HL-60/S4 treated with phorbol 12-myristate 13-acetate at 8.2 ng/mL for 4 days and 3 days (cell line): Measurements from ENCODE around the gene PRUNE2.

ENCODE experiments used
- in situ Hi-C: fragments of 300-500 bp; cut with MboI; formaldehyde crosslinking; loops from 2 replicates; pipeline ENCODE4 v1.15.0; 2022; ENCODE audit warnings: low sequenced_read_pairs

PRUNE2 gene

DNA sequence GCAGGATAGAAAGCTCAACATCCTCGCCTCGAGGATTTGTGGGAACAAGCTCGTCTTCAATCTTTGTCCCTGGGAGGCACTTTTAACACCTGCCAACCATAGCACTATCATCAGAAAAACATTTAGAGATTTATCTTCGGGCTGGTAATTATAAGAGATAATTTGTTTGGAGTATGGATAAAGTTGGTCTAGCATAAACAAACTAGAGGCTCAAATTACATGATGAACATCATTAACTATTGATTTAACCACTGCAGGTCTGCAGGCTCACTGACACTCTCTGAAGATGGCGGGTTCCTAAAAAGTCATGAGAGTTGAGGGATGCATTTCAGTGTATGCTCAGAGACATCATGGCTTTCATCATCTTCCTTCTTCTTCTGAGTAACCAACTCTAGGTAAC, 167.5 kb downstream of the PRUNE2 start:
- in situ Hi-C loops = no loop called here

GRCh38 chr9:76737154-76737902, 168.6 kb downstream of the PRUNE2 start:
- in situ Hi-C loops = no loop called here

GRCh38 chr9:76734716-76735115, 171.2 kb downstream of the PRUNE2 start:
- in situ Hi-C loops = no loop called here

DNA sequence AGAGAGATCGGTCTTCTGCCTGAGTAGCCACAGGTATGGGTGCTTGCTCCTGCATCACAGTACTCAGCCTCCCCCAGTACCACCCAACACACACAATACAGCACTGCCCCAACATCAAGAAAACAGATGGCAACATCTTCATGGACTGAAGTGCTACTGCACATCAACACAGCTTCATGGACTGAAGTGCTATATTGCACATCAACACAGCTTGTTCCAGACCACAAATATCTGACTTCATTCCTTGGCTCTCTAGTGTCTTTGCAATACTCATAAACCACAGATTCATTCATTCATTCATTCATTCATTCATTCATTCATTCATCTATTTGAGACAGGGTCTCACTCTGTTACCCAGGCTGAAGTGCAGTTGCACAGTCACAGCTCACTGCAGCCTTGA, 172.8 kb downstream of the PRUNE2 start:
- in situ Hi-C loops = no loop called here

GRCh38 chr9:76732341-76732958, 173.5 kb downstream of the PRUNE2 start:
- in situ Hi-C loops = no loop called here

DNA sequence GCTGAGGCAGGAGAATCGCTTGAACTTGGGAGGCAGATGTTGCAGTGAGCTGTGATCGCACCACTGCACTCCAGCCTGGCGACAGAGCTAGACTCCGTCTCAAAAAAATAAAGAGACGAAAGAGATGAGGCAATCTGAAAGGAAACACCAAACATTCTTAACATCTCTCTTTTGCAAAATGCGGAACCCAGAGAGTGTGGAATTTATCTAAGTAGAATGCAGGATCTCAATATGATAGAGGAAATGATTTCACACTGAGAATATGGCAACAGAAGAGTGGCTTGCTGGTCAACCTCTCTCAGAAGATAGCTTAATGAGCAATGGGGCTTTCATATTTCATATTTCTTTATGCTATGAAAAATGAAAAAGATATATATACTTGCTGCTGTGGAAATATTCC, 175.1 kb downstream of the PRUNE2 start:
- in situ Hi-C loops = no loop called here

- in situ Hi-C loops = no loop called here
These were observed 175.8 kb downstream of the PRUNE2 start for GRCh38 chr9:76729980-76730737.

DNA sequence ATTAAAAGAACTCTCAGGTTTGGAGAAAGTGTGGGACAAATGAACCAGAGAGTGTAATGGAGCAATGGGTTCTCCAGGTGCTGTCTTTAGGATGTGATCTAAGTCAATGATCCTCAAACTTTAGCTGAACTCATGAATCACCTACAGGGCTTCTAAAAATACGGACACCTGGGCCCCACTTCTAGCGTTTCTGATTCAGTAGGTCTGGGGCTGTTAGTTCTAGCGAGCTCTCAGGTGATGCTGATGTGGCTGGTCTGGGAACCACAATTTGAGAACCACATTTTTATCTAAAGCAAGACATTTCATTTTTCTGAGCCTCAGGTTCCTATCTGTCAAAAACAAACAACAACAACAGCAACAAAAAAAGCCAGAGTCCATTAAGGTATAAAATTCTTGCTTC, 176.8 kb downstream of the PRUNE2 start:
- in situ Hi-C loops = no loop called here

DNA sequence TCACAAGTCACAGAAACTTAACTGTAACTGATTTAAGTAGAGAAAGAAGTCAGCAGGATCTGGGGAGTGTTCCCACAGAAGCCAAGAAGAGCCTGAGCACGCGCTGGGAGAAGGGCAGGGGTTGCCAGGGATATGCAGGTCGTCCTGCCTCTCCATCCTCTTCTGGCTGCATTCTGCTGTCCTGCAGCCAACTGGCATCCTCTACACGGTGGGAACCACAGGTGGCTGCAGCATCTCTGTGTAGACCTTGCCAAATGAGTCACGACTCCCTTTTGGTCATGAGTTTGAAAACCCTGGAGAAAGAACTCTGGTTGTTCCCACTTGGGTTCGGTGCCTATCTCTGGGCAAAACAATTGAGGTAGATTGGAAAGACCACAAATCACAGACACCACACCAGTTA, 180.0 kb downstream of the PRUNE2 start:
- in situ Hi-C loops = no loop called here

DNA sequence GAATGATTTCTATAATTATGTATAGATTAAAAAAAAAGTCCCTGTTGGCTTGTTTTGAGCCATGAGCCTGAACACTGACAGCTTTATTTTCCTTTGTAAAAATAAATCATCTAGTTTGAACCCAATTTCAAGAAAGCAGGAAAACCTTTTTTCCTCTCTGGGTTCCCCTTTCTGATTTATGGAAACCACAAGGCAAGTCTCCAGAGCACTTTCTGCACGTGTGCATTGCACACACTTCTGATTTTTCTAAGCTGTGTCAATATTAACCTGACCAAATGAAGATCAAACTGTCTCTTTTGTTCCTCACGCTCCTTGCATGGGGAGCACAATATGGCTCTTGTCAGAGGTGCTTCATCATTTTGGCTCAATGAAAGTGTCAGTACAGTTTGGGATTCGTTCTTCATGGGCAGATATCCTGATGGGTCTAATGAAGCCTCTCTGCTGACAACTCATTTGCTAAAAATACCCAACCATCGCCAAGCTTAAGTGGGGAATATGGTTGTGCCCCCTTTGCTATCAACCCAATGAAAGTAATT, 180.8 kb downstream of the PRUNE2 start:
- in situ Hi-C loops = no loop called here

DNA sequence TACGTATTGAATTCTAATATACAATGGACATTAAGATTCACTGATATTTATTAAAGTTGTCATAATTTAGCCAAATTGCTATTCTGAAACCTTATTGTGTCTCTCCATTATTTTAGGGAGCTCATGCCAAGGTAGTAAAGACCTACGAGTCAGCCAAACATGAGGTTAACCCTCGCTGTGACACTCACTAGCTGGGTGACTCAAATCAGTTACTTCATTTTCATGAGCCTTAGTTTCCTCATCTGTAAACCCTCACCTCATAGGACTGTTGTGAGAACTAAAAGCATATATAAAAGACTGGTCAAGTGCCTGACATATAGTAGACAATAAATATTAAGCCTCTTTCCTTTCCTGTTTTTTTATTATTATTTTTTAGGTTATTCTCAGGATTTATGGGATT, 185.7 kb downstream of the PRUNE2 start:
- in situ Hi-C loops = loop anchor here (25.0 kb wide), 1 partner anchor 283 kb away; no protein-coding TSS in a partner anchor

DNA sequence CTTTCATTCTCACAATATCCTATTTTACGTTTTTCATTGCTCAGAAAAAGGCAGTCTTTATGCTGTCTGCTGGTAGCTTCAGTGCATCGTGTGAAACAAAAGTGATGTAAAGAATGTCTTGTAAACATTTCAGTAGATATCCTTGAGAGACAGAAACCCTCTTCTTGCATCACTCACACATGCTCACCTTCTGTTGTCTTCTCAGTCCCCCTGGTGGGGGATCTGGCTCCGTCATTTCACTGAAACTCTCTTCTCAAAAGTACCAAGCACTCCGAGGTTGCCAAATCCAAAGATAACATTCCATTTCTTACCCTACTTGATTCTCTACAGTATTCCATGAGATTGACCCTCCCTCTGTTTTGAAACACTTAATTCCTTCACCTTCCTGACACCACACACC, 187.7 kb downstream of the PRUNE2 start:
- in situ Hi-C loops = loop anchor here (25.0 kb wide), 1 partner anchor 281 kb away; no protein-coding TSS in a partner anchor

DNA sequence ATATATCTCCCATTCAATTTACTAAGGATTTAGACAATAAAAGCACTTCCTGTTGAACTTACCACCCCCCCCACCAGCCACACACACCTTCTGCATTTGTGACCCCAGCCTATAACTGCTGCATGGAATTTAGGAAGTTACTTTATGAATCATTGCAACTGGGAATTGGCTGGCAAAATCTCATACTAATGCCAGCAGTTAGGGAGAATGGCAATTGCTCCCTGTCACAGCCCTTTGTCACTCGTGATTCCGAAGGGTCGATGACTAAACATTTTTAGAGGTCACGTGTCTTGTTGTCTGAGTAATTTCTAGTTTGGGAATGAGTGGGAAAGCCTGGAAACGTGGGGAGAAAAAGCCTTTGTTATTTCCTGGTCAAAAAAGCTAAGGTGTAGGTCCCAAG, 188.3 kb downstream of the PRUNE2 start:
- in situ Hi-C loops = loop anchor here (25.0 kb wide), 1 partner anchor 280 kb away; no protein-coding TSS in a partner anchor

DNA sequence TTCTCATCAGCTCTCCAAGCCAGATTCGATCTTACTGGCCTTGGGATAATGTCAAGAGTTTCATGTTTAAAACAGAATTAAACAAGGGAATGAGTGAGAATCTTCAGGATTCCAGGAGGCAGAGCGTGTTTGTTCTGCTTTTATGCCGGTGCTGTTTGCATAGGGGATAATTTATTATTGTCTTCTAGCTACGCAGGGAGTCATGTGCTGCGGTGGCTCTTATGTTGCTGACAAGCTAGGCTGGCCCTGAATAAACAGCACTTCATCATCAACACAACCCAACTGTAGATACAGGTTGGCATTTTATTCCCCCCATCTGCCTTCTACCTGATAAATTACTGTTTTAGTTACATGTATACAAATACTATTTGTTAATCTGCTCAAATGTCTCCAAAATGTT, 188.7 kb downstream of the PRUNE2 start:
- in situ Hi-C loops = loop anchor here (25.0 kb wide), 1 partner anchor 280 kb away; no protein-coding TSS in a partner anchor

- in situ Hi-C loops = loop anchor here (25.0 kb wide), 1 partner anchor 279 kb away; no protein-coding TSS in a partner anchor
These were observed 189.7 kb downstream of the PRUNE2 start for GRCh38 chr9:76716085-76716672.

GRCh38 chr9:76713381-76713780, 192.5 kb downstream of the PRUNE2 start:
- in situ Hi-C loops = loop anchor here (25.0 kb wide), 1 partner anchor 276 kb away; no protein-coding TSS in a partner anchor

DNA sequence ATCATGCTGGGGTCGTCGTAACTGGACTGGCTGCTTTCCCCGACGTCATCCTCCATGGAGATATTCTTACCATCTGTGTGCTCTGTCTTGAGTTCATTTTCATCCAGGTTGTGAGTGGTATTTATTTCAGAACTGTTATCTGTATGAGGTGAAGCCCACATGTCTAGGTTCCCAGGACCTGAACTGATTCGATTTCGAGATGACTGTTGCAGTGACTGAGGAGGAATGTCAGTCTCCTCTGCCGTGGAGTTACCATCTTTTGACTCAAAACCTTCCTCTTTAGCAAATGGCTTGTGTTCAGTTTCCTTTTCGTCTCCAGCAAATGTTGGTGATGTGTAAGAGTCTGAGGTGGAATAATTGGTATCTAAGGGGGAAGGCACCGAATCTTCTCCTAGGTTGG, 196.9 kb downstream of the PRUNE2 start:
- in situ Hi-C loops = loop anchor here (25.0 kb wide), 1 partner anchor 272 kb away; no protein-coding TSS in a partner anchor

DNA sequence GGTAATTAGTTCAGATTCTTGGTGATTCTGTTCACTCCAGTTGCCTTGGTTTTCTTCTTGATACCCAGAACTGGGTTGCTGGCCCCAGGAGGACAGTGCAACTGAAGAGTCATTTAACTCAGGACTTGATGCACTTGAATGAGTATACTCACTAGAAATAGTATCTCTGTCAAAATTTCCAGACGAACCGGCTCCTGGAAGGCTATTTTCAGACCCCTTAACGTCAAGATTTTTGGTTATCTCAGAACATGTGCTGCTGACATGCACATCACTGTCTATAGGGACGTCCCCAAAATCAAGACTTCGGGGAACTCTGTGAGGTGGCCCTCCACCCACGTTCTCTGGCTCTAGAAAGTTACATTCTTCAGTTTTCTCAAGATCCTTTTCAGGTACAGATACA, 198.4 kb downstream of the PRUNE2 start:
- in situ Hi-C loops = loop anchor here (25.0 kb wide), 1 partner anchor 270 kb away; no protein-coding TSS in a partner anchor

- in situ Hi-C loops = loop anchor here (25.0 kb wide), 1 partner anchor 267 kb away; no protein-coding TSS in a partner anchor
These were observed 201.2 kb downstream of the PRUNE2 start for GRCh38 chr9:76704593-76705204.

GRCh38 chr9:76703270-76703669, 202.6 kb downstream of the PRUNE2 start:
- in situ Hi-C loops = loop anchor here (25.0 kb wide), 1 partner anchor 266 kb away; no protein-coding TSS in a partner anchor
